Peyer's patch (tissue), 4 donors: ENCODE measurements around the gene HDAC4.

Source experiments
- CTCF ChIP-seq, 6 experiments: fragments of 450-650 bp in 4 of 6; fragments of 200-600 bp in 2 of 6; sonication (generic) in 1 of 6; IDR thresholded peaks; one replicate each; pipeline ENCODE4 v1.5.1; 2017 to 2019; ENCODE audit warnings: antibody characterized with exemption in 6 of 6, mild to moderate bottlenecking in 3 of 6, moderate library complexity in 1 of 6
- POLR2A ChIP-seq, 2 donors: fragments of 450-650 bp; IDR thresholded peaks; one replicate each; pipeline ENCODE4 v1.5.1; 2017; ENCODE audit warnings: antibody characterized with exemption in 2 of 2, mild to moderate bottlenecking in 2 of 2, moderate library complexity in 2 of 2

GRCh38 chr2:239355139-239355538 lies 45.7 kb downstream of the HDAC4 start:
- TF ChIP-seq POLR2A (IDR thresholded peaks at IDR 0.05) (no peak), CTCF (IDR thresholded peaks at IDR 0.05) (no peak)
